HG02623 (cell line): ENCODE data around the gene ELFN2.

Source experiments
- ATAC-seq: cut with Tn5 transposase; IDR thresholded peaks from one replicate; pipeline ENCODE4 v1.9.1; 2021; ENCODE audit warnings: moderate library complexity; ENCODE audit not compliant: unreplicated experiment

The ELFN2 gene

GRCh38 chr22:37358917-37359316 lies 68.4 kb downstream of the ELFN2 start:
- ATAC-seq = no peak

GRCh38 chr22:37358386-37358785 lies 68.9 kb downstream of the ELFN2 start:
- no peak for ATAC-seq

GRCh38 chr22:37357446-37358075 lies 69.7 kb downstream of the ELFN2 start:
- ATAC-seq = no peak

GRCh38 chr22:37356922-37357321 lies 70.4 kb downstream of the ELFN2 start:
- ATAC-seq = no peak

DNA sequence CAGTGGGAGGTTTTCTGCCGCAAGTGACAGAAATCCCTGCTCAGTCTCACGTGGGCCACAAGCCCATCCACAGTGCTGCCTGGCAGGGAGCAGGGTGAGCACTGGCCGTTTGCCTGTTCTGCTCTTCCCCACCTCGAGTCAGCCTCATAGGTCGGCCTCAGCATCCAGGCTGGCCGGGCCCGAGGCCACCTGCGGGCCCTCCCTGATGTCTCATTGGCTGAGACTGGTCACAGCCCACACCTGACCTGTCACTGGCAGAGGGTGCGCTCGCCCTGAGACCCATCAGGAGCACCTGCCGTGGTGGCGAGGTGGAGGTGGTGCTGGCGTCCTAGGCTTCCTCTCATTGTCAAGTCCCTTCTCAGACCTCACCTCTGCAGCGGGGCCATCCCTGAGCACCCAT lies 72.1 kb downstream of the ELFN2 start:
- ATAC-seq = no peak

- ATAC-seq = no peak
Observed at GRCh38 chr22:37354670-37355069, 72.6 kb downstream of the ELFN2 start.

- ATAC-seq = no peak
Observed at GRCh38 chr22:37354261-37354660, 73.0 kb downstream of the ELFN2 start.

DNA sequence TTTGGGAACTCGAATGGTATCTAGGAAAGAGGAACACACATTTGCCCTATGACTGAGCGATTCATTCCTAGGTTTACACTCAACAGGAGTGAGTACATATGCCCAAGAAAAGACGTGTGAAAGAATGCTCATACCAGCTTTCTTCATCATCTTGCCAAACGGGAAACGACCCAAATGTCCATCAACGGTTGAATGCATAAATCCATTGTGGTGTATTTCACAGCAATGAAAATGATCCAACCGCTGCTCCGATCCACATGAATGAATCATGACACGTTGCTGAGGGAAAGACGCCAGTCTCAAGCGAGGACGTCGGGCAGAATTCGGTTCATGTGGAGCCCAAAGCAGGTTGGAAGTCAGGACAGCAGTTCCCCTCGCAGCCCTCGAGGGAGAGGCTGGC lies 73.4 kb downstream of the ELFN2 start:
- ATAC-seq = no peak

- no peak for ATAC-seq
Observed at GRCh38 chr22:37352481-37352880, 74.8 kb downstream of the ELFN2 start.

- ATAC-seq = no peak
Observed at GRCh38 chr22:37351232-37351631, 76.0 kb downstream of the ELFN2 start.

DNA sequence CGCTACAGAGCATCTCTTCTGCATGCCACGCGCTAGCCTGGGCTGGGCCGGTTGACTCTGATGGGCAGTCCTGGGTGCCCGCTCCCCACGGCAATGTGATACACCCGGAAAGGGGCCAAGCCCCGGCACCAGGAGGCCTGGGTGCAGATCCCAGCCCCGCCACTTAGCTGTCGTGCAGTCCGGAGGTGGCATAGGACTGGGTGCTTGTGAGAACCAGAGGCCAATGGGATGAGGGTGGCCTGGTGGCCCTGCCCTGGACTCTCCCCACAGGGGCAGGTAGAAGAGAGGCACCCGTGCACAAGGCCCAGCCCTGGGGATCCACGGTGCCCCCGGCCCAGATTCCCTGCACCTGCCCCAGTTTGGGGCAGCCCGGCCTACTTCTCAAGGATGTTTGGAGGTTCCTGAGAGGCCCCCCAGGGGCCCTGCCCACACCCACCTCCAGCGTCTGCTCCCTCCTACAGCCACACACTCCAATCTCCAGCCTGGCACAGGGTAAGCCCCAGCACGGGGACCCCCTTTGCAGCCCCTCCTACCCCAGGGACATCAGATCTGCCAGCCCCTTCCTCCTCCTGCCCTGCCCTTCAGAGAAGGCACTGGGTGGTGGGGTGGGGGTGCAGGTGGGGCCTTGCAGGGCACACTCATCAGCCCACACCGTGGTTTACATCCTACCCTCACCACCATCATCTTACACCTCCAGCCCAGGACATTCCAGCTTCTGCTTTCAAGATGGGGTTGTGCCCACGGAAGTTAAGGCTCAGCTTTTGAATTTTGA lies 78.0 kb downstream of the ELFN2 start:
- no peak for ATAC-seq

- ATAC-seq = no peak
Observed at GRCh38 chr22:37346505-37346895, 80.8 kb downstream of the ELFN2 start.

DNA sequence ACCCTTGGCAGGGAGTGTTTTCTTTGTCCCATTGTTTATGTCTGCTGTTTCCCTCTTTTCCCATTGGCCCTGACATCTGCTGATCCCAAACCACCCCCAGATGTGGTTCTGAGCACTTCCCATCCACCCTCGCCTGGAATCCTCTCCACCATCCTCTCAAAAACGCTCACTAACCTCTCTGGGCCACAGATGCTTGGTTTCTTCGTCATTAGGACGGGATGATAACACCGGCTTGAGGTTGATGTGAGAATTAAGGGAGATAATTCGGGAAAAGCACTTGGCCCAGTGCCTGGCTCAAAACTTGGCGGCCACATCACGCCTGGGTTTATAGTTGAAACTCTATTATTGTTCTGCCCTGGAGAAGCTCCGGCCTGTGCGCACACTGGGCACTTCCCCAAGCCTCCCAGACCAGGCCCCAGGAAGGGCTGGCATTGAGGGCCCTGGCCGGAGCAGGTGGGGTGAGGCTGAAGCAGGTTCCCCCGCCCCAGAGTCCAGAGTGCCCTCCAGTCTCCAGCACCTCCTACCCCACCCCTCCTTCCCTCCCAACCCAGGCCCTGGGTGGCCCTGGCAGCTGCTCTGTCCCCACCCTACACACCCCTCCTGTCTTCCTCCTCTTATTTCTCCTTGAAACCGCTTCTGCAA lies 81.3 kb downstream of the ELFN2 start:
- no peak for ATAC-seq

- no peak for ATAC-seq
Observed at GRCh38 chr22:37344735-37345449, 82.4 kb downstream of the ELFN2 start.

GRCh38 chr22:37343863-37344734 lies 83.2 kb downstream of the ELFN2 start:
- no peak for ATAC-seq

GRCh38 chr22:37343348-37343747 lies 83.9 kb downstream of the ELFN2 start:
- no peak for ATAC-seq

DNA sequence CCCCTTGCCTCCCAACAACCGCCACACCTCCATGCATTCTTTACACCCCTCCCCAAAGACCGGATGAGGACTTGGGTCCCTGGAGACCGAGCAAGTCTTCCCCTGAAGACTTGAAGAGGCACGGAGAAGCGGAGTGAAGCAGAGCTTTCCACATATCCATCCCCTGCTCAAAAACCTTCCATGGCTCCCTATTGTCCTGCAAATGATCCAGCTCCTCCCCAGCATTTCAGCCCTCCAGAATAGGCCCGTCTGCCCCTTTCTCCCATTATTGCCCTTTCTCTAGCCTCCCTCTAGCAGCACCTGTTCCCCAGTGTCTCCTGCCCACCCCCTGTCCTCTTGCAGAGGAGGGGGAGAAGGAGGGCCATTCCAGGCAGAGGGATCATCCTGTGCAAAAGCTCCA lies 85.2 kb downstream of the ELFN2 start:
- ATAC-seq = no peak

GRCh38 chr22:37340331-37341262 lies 86.7 kb downstream of the ELFN2 start:
- no peak for ATAC-seq

DNA sequence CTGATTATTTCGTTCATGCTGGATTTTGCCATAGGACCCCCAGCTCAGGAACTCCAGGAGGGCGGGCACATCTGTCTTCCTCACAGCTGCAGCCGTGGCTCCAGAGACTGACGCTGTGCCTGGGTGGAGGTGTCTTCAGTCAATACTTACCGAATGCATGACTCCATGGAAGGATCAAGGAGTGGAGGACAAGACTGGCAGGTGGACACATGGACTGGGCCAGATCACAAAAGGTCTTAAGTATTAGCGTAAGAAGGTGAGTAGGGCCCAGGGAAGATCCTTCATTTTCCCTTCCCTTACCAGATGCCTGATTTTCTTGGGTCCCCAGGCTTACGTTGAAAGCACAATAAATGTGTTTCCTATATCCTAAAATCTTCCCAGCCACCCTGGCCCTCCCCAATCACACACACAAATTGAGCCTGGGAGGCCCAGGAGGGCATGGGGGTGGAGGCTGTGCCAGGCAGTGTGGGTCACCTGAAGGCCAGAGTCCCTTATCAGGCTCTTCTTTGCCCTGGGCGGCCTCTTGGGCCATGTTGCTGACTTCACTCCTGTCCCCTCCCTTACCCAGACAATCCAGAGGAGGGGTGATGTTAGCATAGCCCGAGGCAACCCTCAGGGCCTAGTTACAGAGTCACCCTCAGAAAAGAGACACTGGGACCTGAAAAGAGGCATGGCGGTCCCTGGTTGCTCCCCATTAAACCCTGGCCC lies 88.6 kb downstream of the ELFN2 start:
- no peak for ATAC-seq
